HTERT RPE-1 (cell line): ENCODE results near the gene HECTD4.
"Not testable (repeated sequence)": the region's sequence is repeated elsewhere in the genome, so short reads cannot be mapped to it uniquely, and the experiment has no call there.

Source experiments
- in situ Hi-C: fragments of 300-500 bp; cut with MboI; formaldehyde crosslinking; loops from 4 replicates; pipeline ENCODE4 v1.14.3; 2020; ENCODE audit warnings: low sequenced_read_pairs

The HECTD4 gene

DNA sequence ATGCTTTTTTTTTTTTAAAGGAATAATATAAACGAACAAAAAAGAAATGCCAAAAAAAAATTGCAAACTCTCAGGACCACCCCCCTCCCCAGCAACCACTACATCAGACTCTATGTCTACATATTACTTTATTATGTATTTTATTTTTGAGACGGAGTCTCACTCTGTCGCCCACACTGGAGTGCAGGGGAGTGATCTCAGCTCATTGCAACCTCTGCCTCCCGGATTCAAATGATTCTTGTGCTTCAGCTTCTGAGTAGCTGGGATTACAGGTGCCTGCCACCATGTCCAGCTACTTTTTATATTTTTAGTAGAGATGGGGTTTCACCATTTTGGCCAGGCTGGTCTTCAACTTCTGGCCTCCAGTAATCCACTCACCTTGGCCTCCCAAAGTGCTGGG lies 22.9 kb downstream of the HECTD4 start:
- in situ Hi-C loops = no loop called here

GRCh38 chr12:112357214-112357613 lies 25.0 kb downstream of the HECTD4 start:
- in situ Hi-C loops = no loop called here

- in situ Hi-C loops = no loop called here
Observed at GRCh38 chr12:112354399-112354798, 27.8 kb downstream of the HECTD4 start.

DNA sequence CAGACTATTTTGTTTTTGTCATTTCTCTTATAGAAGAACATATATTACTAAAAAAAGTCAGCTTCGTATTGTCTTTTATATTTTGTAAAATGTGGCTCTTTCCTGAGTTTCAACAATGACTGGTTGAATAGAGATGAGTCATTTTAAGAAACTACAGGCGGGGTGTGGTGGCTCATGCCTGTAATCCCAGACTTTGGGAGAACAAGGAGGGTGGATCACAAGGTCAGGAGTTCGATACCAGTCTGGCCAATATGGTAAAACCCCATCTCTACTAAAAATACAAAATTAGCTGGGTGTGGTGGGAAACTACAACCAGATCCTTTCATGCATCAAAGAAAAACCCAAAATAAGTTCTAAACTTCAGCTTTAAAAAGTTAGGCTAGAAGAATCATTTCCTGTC lies 28.8 kb downstream of the HECTD4 start:
- in situ Hi-C loops = no loop called here

DNA sequence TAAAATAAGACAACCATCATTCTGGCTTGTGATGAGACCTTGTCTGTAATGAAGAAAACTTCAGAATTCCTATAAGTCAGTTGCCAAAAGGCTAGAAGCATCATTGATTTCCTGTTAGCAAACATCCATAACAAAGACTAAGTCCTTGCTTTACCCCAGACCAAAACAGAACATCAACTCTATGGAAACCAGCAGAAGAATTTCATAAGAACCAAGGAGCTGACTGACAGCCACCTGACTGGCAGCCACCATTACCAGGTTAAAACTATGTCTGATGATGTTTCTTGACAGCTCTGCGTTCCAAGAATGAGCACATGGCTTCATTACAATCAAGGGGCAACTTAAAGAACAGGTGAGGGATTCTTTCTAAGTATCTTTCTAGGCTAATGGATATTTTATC lies 29.3 kb downstream of the HECTD4 start:
- in situ Hi-C loops = no loop called here

DNA sequence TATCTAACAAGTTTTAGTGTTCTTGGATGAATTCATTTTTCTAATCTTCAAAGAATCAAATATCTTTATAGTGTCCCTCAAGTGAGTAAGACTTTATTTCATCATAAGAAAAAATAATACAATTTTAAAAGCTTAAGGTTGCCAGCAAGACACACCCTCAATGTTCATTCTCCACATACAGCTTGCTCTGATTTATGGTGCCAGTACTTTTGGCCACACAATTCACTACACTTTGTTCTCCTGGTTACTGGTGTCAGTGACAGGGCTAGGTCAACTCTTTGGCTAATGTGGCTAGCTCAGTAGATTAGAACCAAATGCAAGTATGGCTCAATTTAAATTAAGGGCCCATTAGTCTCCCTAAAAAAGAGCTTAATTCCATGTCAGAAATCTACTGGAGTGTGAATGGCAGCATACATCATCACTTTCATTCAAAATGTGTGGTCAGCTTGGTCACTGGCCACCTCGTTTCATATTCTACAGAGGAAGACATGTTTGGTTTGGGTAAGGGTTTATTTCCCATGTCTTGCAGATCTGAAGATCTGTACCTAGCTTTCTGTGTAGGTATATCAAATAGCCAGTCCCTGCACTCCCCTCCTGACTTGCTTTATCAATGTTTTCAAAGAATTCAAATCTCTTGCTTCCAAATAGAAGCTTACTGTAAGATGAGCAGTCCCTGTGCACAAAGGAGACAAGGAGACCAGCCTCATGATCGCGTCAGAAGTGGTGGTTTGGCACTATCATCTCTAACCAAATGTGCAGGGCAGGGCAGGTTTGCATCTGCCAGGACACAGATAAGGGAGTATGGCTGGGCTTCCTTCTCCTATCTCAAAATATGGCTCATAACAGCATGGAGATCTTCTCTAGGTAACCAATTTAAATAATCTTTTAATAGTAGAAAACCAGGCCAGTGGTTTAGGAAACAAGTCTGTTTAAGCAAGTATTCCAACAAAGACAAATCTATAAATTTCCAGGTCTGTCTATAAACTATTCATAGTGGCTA lies 31.3 kb downstream of the HECTD4 start:
- in situ Hi-C loops = no loop called here

GRCh38 chr12:112349431-112349830 lies 32.8 kb downstream of the HECTD4 start:
- in situ Hi-C loops = no loop called here

- in situ Hi-C loops = not testable (repeated sequence)
Observed at GRCh38 chr12:112348926-112349325, 33.3 kb downstream of the HECTD4 start.

GRCh38 chr12:112347581-112347982 lies 34.6 kb downstream of the HECTD4 start:
- in situ Hi-C loops = no loop called here

DNA sequence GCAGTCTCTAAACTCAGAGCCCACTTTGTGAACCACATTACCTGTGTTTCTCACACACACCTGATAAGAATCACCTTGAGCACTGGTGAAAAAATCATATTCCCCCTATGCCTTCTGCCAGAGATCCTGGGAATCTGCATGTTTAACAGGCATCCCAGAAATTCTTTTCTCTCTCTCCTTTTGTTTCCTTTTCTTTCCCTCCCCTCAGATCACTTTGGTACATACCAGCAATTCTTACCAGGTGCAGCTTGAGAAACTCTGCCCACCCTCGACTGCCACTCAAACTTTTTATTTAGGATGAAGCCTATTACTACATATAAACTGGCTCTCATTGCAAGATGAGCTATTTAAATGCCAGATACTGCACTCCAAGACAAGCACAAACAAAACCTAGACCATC lies 36.0 kb downstream of the HECTD4 start:
- in situ Hi-C loops = no loop called here

DNA sequence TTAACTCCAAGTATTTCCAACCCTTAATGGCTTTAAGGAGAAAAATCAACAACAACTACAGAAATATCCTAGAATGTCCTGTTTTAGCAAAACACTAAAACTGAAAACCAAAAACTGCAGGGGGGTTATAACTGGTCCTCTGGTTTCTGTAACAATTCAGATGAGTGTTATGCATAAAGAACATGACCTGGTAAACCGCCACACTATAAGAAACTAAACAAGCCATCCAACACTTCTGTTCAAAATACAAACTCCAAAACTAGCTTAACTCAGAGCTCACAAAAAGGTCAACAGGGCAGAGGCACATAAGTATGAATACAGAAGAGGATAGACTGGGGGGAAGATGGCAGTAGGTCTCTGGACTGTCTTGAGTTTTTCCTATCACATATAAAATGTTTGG lies 38.0 kb downstream of the HECTD4 start:
- in situ Hi-C loops = no loop called here

- in situ Hi-C loops = no loop called here
Observed at GRCh38 chr12:112342587-112342986, 39.6 kb downstream of the HECTD4 start.

GRCh38 chr12:112341046-112341825 lies 41.0 kb downstream of the HECTD4 start:
- in situ Hi-C loops = no loop called here

- in situ Hi-C loops = no loop called here
Observed at GRCh38 chr12:112340230-112340629, 42.0 kb downstream of the HECTD4 start.

GRCh38 chr12:112334999-112335398 lies 47.2 kb downstream of the HECTD4 start:
- in situ Hi-C loops = not testable (repeated sequence)

DNA sequence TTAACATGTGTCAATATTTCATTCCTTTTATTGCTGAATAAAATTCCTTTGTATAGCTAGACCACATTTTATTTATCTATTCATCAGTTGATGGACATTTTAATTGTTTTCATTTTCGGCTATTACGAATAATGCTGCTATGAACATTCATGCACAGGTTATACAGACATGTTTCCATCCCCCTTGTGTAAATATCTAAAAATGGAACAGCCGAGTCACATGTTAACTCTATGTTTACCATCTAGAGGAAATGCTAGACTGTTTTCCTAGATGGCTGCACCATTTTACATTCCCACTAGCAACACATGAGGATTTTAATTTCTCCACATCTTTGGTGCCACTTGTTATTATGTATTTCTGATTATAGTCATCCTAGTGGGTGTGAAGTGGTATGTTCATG lies 49.2 kb downstream of the HECTD4 start:
- in situ Hi-C loops = no loop called here

GRCh38 chr12:112331886-112332285 lies 50.3 kb downstream of the HECTD4 start:
- in situ Hi-C loops = no loop called here

DNA sequence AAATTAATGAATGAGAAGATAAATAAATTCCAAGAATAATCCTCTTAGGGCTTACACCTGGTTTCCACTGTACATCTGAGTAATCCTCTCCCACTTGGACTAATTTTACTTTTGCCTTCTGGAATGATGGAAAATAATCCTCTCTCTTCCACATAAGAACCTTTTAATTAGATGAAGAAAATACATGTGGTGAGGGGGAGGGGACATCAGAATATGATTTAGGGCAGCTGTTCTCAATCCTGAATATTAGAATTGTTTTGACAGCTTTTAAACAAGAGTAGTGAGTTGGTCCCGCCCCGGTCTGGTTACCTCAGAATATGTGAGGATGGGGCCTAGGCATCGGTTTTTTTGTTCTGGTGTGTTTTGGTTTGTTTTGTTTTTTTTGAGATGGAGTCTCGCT lies 51.5 kb downstream of the HECTD4 start:
- in situ Hi-C loops = no loop called here

DNA sequence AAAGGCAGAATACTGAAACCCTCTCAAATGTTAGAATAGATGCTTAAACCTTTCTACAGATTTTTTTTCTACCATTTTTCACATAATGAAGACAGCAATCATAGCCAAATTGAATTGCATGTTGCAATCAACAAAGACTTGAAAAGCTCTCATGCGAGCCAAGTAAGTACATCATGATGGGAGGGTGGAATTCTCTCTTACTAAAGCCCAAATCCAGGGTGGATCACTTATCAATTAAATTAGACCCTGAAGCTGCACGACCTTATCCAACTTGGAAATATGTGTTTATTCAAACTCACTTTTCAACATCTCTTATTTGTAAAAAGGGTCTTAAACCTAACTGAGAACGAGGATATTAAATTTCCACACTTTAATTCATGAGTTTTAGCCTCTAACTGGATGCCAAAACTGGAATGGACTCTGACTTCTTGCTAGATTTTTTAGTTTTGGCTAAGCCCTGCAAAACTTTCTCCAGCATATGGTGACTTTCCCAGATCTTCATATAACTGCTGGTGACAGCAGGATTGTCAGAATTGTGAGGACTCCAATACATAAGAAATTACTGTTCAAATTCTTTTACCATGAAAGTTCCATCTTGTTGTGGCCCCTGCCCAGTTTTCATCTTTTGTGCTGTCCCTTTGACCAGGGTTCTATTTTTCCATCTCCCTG lies 53.6 kb downstream of the HECTD4 start:
- in situ Hi-C loops = no loop called here

GRCh38 chr12:112327209-112327938 lies 54.9 kb downstream of the HECTD4 start:
- in situ Hi-C loops = no loop called here
